ENCODE measurements around the gene CTSO.

Gene CTSO

GRCh38 chr4:155929833-155930232 lies 23.8 kb downstream of the CTSO start:
- Histone ChIP-seq H3K36me3 (ENCODE audit: low read depth) (no peaks in the 10 kb centered on the region), H3K9me3 (ENCODE audit: severe bottlenecking) (no peaks in the 10 kb centered on the region), H3K4me1 (ENCODE audit: insufficient read depth, poor library complexity, severe bottlenecking) (no peaks in the 10 kb centered on the region), H3K4me3 (ENCODE audit: severe bottlenecking) (no peak overlapping the region), H3K27me3 (ENCODE audit: insufficient read depth, poor library complexity, severe bottlenecking) (no peaks in the 10 kb centered on the region), H3K27ac (ENCODE audit: poor library complexity, severe bottlenecking) (no peak overlapping the region)
- no peak for TF ChIP-seq CTCF (IDR thresholded peaks at IDR 0.05; ENCODE audit: poor library complexity, severe bottlenecking)
- no peak for DNase-seq (ENCODE audit: low spot score)
- ATAC-seq (ENCODE audit: low read depth), result no peak

GRCh38 chr4:155924637-155925036 lies 29.0 kb downstream of the CTSO start:
- ATAC-seq (ENCODE audit: low read depth), result no peak
- no peak for DNase-seq (ENCODE audit: low spot score)
- Histone ChIP-seq H3K27me3 (ENCODE audit: insufficient read depth, poor library complexity, severe bottlenecking) (no peaks in the 10 kb centered on the region), H3K4me3 (ENCODE audit: severe bottlenecking) (no peak overlapping the region), H3K4me1 (ENCODE audit: insufficient read depth, poor library complexity, severe bottlenecking) (no peaks in the 10 kb centered on the region), H3K27ac (ENCODE audit: poor library complexity, severe bottlenecking) (no peak overlapping the region), H3K36me3 (ENCODE audit: low read depth) (no peaks in the 10 kb centered on the region), H3K9me3 (ENCODE audit: severe bottlenecking) (no peaks in the 10 kb centered on the region)
- TF ChIP-seq CTCF (IDR thresholded peaks at IDR 0.05; ENCODE audit: poor library complexity, severe bottlenecking), result no peak

GRCh38 chr4:155921597-155921996 lies 32.1 kb downstream of the CTSO start:
- H3K4me1 ChIP-seq (ENCODE audit: insufficient read depth, poor library complexity, severe bottlenecking), result no peaks in the 10 kb centered on the region
- ATAC-seq (ENCODE audit: low read depth), result no peak
- TF ChIP-seq CTCF (IDR thresholded peaks at IDR 0.05; ENCODE audit: poor library complexity, severe bottlenecking), result no peak

GRCh38 chr4:155914782-155915181 lies 38.9 kb downstream of the CTSO start:
- H3K27ac ChIP-seq (ENCODE audit: poor library complexity, severe bottlenecking), result no peak overlapping the region
- H3K4me1 ChIP-seq (ENCODE audit: insufficient read depth, poor library complexity, severe bottlenecking), result no peaks in the 10 kb centered on the region
- H3K27me3 ChIP-seq (ENCODE audit: insufficient read depth, poor library complexity, severe bottlenecking), result no peaks in the 10 kb centered on the region
- no peak for ATAC-seq (ENCODE audit: low read depth)
- H3K4me3 ChIP-seq (ENCODE audit: severe bottlenecking), result no peak overlapping the region
- no peaks in the 10 kb centered on the region for H3K9me3 ChIP-seq (ENCODE audit: severe bottlenecking)
- no peak for DNase-seq (ENCODE audit: low spot score)
- no peaks in the 10 kb centered on the region for H3K36me3 ChIP-seq (ENCODE audit: low read depth)
- no peak for TF ChIP-seq CTCF (IDR thresholded peaks at IDR 0.05; ENCODE audit: poor library complexity, severe bottlenecking)

More at GRCh38 chr4:155921597-155921996, 32.1 kb downstream of the CTSO start:
- Histone ChIP-seq H3K4me3 (ENCODE audit: severe bottlenecking) (no peak overlapping the region), H3K27ac (ENCODE audit: poor library complexity, severe bottlenecking) (no peak overlapping the region), H3K27me3 (ENCODE audit: insufficient read depth, poor library complexity, severe bottlenecking) (no peaks in the 10 kb centered on the region), H3K9me3 (ENCODE audit: severe bottlenecking) (no peaks in the 10 kb centered on the region), H3K36me3 (ENCODE audit: low read depth) (no peaks in the 10 kb centered on the region)
- no peak for DNase-seq (ENCODE audit: low spot score)

- ATAC-seq (ENCODE audit: low read depth) (no peak), DNase-seq (ENCODE audit: low spot score) (no peak)
- H3K4me1 ChIP-seq (ENCODE audit: insufficient read depth, poor library complexity, severe bottlenecking), result peaks cover 10% of the 10 kb centered on the region
- H3K9me3 ChIP-seq (ENCODE audit: severe bottlenecking), result no peaks in the 10 kb centered on the region
- H3K27ac ChIP-seq (ENCODE audit: poor library complexity, severe bottlenecking), result no peak overlapping the region
- no peak for TF ChIP-seq CTCF (IDR thresholded peaks at IDR 0.05; ENCODE audit: poor library complexity, severe bottlenecking)
- no peaks in the 10 kb centered on the region for H3K36me3 ChIP-seq (ENCODE audit: low read depth)
- no peaks in the 10 kb centered on the region for H3K27me3 ChIP-seq (ENCODE audit: insufficient read depth, poor library complexity, severe bottlenecking)
- H3K4me3 ChIP-seq (ENCODE audit: severe bottlenecking), result no peak overlapping the region
Observed at GRCh38 chr4:155911905-155912304, 41.8 kb downstream of the CTSO start.
